Body of pancreas (tissue), 4 donors: ENCODE measurements around the gene PCDH9.

Source experiments
- POLR2A ChIP-seq, 3 donors: fragments of 450-650 bp; IDR thresholded peaks; one replicate each; pipeline ENCODE4 v1.6.1; 2016; ENCODE audit warnings: antibody characterized with exemption in 3 of 3, mild to moderate bottlenecking in 2 of 3
- TF ChIP-seq, protein P1 (sequence below), 7 experiments: fragments of 450-650 bp in 4 of 7; fragments of 200-600 bp in 3 of 7; sonication (generic) in 3 of 7; IDR thresholded peaks; one replicate each; pipeline ENCODE4 v1.5.1; 2016 to 2019; ENCODE audit warnings: antibody characterized with exemption in 7 of 7

- TF ChIP-seq, protein P1, sequence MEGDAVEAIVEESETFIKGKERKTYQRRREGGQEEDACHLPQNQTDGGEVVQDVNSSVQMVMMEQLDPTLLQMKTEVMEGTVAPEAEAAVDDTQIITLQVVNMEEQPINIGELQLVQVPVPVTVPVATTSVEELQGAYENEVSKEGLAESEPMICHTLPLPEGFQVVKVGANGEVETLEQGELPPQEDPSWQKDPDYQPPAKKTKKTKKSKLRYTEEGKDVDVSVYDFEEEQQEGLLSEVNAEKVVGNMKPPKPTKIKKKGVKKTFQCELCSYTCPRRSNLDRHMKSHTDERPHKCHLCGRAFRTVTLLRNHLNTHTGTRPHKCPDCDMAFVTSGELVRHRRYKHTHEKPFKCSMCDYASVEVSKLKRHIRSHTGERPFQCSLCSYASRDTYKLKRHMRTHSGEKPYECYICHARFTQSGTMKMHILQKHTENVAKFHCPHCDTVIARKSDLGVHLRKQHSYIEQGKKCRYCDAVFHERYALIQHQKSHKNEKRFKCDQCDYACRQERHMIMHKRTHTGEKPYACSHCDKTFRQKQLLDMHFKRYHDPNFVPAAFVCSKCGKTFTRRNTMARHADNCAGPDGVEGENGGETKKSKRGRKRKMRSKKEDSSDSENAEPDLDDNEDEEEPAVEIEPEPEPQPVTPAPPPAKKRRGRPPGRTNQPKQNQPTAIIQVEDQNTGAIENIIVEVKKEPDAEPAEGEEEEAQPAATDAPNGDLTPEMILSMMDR (IDR thresholded peaks at IDR 0.05) = no peak
- no peak for TF ChIP-seq POLR2A (IDR thresholded peaks at IDR 0.05)
Observed at GRCh38 chr13:66723576-66723975, 506.6 kb downstream of the PCDH9 start.
